ENCODE data around the gene GPRC6A. TPM values are rescaled to one million over a fixed set of nuclear protein-coding genes. Genes with fewer than 3 reads are reported as not detected.
"Not testable (repeated sequence)": the region's sequence is repeated elsewhere in the genome, so short reads cannot be mapped to it uniquely, and the experiment has no call there.

The GPRC6A gene
- total RNA-seq, 1 donor from 2014 or later: not detected

- H3K27ac Mint-ChIP-seq: no peak overlapping the region
- H3K4me3 Mint-ChIP-seq: no peak overlapping the region
- no peaks in the 10 kb centered on the region for H3K4me1 Mint-ChIP-seq
- H3K36me3 Mint-ChIP-seq (ENCODE audit: low read depth): no peaks in the 10 kb centered on the region
- DNase-seq: no peak
- intact Hi-C loops (cut with micrococcal nuclease): no loop called here
- no peaks in the 10 kb centered on the region for H3K9me3 Mint-ChIP-seq
- H3K27me3 Mint-ChIP-seq: peaks cover 2% of the 10 kb centered on the region
These were observed 1.2 kb downstream of the GPRC6A start for GRCh38 chr6:116827561-116828240.

DNA sequence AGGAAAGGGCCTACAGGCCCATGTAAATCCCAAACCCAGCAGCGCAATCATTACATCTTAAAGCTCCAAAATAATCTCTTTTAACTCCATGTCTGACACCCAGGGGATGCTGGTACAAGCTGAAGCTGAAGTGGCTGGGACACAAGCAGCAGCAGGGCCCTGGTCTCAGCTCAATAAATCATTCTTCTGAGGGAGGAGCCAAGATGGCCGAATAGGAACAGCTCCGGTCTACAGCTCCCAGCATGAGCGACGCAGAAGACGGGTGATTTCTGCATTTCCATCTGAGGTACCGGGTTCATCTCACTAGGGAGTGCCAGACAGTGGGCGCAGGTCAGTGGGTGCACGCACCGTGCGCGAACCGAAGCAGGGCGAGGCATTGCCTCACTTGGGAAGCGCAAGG, 12.5 kb downstream of the GPRC6A start:
- H3K36me3 Mint-ChIP-seq (ENCODE audit: low read depth); H3K4me3 Mint-ChIP-seq; H3K4me1 Mint-ChIP-seq; intact Hi-C loops (cut with micrococcal nuclease); H3K27me3 Mint-ChIP-seq; H3K27ac Mint-ChIP-seq; DNase-seq: not testable (repeated sequence)
- peaks cover 13% of the 10 kb centered on the region for H3K9me3 Mint-ChIP-seq

- no peak overlapping the region for H3K27ac Mint-ChIP-seq
- peaks cover 13% of the 10 kb centered on the region for H3K9me3 Mint-ChIP-seq
- no peak for DNase-seq
- no peak overlapping the region for H3K4me3 Mint-ChIP-seq
- intact Hi-C loops (cut with micrococcal nuclease): no loop called here
- H3K27me3 Mint-ChIP-seq: no peaks in the 10 kb centered on the region
- no peaks in the 10 kb centered on the region for H3K36me3 Mint-ChIP-seq (ENCODE audit: low read depth)
- no peaks in the 10 kb centered on the region for H3K4me1 Mint-ChIP-seq
These were observed 16.7 kb downstream of the GPRC6A start for GRCh38 chr6:116812051-116812650.

DNA sequence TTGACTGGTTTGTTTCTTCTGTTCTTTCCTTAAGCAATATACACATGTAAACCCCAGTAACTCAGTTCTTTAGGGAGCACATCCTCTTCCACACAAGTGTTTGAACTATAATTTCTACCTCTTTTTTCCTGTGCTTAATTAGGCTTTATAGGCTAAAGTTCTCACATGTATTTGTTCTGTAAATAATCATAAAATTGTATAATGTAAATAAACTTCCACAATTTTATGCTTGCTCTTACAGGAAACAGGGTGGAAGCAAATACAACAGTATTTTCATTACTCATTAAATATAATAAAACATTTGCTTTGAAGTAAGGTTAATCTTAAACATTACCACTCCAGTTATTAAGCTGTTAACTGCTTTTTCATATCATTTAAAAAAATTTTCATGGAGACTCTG, 26.9 kb downstream of the GPRC6A start:
- no peak overlapping the region for H3K27ac Mint-ChIP-seq
- peaks cover 22% of the 10 kb centered on the region for H3K27me3 Mint-ChIP-seq
- no peaks in the 10 kb centered on the region for H3K4me1 Mint-ChIP-seq
- no peak overlapping the region for H3K4me3 Mint-ChIP-seq
- intact Hi-C loops (cut with micrococcal nuclease): no loop called here
- DNase-seq: no peak
- no peaks in the 10 kb centered on the region for H3K36me3 Mint-ChIP-seq (ENCODE audit: low read depth)
- no peaks in the 10 kb centered on the region for H3K9me3 Mint-ChIP-seq

- H3K27me3 Mint-ChIP-seq: peaks cover 22% of the 10 kb centered on the region
- no peaks in the 10 kb centered on the region for H3K36me3 Mint-ChIP-seq (ENCODE audit: low read depth)
- H3K4me3 Mint-ChIP-seq: no peak overlapping the region
- DNase-seq: no peak
- H3K4me1 Mint-ChIP-seq: no peaks in the 10 kb centered on the region
- H3K9me3 Mint-ChIP-seq: no peaks in the 10 kb centered on the region
- no peak overlapping the region for H3K27ac Mint-ChIP-seq
- intact Hi-C loops (cut with micrococcal nuclease): no loop called here
These were observed 28.9 kb downstream of the GPRC6A start for GRCh38 chr6:116799945-116800344.

DNA sequence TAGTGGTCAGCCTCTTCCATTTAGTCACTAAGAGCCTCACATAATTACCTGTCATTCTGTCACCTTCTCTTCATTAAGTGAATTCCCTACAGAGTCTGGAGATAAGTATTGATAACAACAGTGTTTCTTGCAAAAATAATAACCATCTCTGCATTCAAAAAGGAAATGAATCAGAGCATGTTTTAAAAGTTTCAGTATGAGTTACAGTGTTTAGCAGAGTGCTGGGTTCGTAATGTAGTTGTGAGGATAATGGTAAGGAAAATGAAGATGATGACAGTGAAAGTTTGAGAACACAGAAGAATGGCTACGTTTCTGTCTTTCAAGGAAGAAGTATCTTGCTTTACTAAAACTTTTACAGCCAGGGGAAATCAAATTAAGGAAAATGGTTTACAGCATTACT, 31.3 kb downstream of the GPRC6A start:
- Mint-ChIP-seq H3K27me3 (peaks cover 12% of the 10 kb centered on the region), H3K27ac (no peak overlapping the region), H3K4me3 (no peak overlapping the region), H3K4me1 (no peaks in the 10 kb centered on the region), H3K36me3 (ENCODE audit: low read depth) (no peaks in the 10 kb centered on the region), H3K9me3 (no peaks in the 10 kb centered on the region)
- intact Hi-C loops (cut with micrococcal nuclease): no loop called here
- no peak for DNase-seq

DNA sequence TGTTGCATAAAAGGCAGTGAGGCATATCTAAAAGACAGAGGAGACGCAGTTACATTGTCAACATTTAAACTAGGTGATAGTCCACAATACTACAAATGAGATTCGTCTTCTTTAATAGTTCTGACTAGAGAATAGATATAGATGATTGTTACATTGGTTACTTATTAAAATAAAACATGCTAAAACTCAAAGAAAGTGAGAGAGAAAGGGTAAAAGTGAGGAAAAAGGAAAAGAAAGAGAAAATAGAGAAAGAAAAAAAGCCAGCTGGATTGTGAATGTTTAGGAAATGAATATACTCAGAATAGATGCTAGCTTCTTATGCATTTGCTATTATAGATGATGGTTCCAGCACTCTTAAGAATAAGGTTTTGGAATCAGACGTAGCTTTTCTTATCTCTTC, 35.7 kb downstream of the GPRC6A start:
- no peak overlapping the region for H3K27ac Mint-ChIP-seq
- H3K4me1 Mint-ChIP-seq: no peaks in the 10 kb centered on the region
- no peak overlapping the region for H3K4me3 Mint-ChIP-seq
- no peaks in the 10 kb centered on the region for H3K9me3 Mint-ChIP-seq
- H3K36me3 Mint-ChIP-seq (ENCODE audit: low read depth): no peaks in the 10 kb centered on the region
- intact Hi-C loops (cut with micrococcal nuclease): no loop called here
- DNase-seq: no peak
- peaks cover 3% of the 10 kb centered on the region for H3K27me3 Mint-ChIP-seq

- Mint-ChIP-seq H3K4me3 (no peak overlapping the region), H3K9me3 (no peaks in the 10 kb centered on the region), H3K4me1 (no peaks in the 10 kb centered on the region), H3K36me3 (ENCODE audit: low read depth) (no peaks in the 10 kb centered on the region), H3K27me3 (peaks cover 8% of the 10 kb centered on the region), H3K27ac (no peak overlapping the region)
- DNase-seq: no peak
- intact Hi-C loops (cut with micrococcal nuclease): no loop called here
These were observed 45.0 kb downstream of the GPRC6A start for GRCh38 chr6:116783852-116784251.

DNA sequence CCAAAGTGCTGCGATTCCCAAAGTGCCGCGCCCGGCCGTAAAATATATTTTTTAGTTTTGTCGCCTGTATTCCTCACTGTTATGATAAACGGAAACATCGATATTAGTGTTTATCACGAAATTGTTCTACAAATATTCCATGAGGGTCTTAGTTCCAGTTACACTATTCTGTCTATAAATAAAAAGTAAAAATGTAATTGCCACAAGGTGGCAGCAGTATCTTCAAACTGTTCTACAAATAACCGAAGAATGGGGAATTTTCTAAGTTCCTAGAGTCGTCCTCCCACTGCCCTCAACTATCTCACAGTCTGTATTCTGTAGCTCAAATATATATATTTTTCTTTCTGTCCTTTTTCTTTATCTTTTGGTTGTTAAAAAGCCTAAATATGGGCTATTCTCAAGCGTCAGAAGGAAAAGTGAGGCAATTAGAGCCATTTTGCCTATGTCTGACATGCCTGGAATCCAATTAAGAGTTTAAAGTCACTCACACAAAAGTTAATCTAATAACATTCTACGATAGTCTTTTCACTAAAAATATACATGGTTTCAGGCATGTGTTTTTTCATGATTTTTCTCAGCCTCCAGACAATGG, 49.2 kb downstream of the GPRC6A start:
- Mint-ChIP-seq H3K27me3 (peaks cover 2% of the 10 kb centered on the region), H3K36me3 (ENCODE audit: low read depth) (no peaks in the 10 kb centered on the region), H3K9me3 (no peaks in the 10 kb centered on the region), H3K27ac (no peak overlapping the region), H3K4me1 (no peaks in the 10 kb centered on the region), H3K4me3 (no peak overlapping the region)
- intact Hi-C loops (cut with micrococcal nuclease): loop anchor here (2.0 kb wide), 1 partner anchor 67 kb away; no protein-coding TSS in a partner anchor
- no peak for DNase-seq

DNA sequence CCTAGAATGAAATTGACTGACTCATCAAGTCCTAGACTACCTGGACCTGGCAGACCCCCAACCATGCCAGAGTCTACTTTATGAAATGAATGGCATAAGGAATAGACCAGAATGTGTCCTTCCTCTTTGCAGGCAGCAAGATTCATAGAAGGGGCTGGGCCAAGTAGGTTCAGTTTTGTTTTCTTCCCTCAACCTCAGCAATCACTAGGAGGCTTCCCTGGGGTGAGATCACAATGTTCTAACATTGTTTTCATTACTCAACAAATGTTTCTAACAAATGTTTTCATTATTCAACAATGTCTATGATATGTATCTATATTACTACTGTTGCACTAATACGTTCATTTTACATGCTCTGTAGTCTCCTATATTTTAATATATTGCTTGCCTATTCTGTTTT, 55.0 kb downstream of the GPRC6A start:
- intact Hi-C loops (cut with micrococcal nuclease): no loop called here
- peaks cover 22% of the 10 kb centered on the region for H3K27me3 Mint-ChIP-seq
- H3K4me1 Mint-ChIP-seq: no peaks in the 10 kb centered on the region
- H3K36me3 Mint-ChIP-seq (ENCODE audit: low read depth): no peaks in the 10 kb centered on the region
- no peak for DNase-seq
- H3K4me3 Mint-ChIP-seq: no peak overlapping the region
- no peak overlapping the region for H3K27ac Mint-ChIP-seq
- no peaks in the 10 kb centered on the region for H3K9me3 Mint-ChIP-seq

DNA sequence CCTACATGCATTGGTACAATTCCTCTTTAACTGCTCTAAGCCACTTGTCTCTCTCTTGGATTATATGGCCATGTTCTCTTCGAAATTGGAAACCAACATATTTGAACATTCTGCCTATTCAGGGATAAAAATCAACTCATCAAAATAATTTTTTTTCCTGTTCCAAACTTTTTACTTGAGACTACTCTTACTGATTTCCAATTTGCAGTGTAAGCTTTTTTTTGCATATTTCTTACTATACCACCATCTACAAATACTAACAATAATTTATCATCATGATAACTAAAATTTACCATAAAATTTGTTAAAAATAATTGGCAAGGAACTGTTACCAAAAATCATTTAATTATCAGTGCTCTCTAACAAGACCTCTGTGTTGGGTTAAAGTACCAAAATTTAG, 56.4 kb downstream of the GPRC6A start:
- Mint-ChIP-seq H3K4me3 (no peak overlapping the region), H3K27me3 (peaks cover 27% of the 10 kb centered on the region), H3K36me3 (ENCODE audit: low read depth) (no peaks in the 10 kb centered on the region), H3K27ac (no peak overlapping the region), H3K4me1 (no peaks in the 10 kb centered on the region), H3K9me3 (no peaks in the 10 kb centered on the region)
- intact Hi-C loops (cut with micrococcal nuclease): no loop called here
- no peak for DNase-seq

- intact Hi-C loops (cut with micrococcal nuclease): no loop called here
- Mint-ChIP-seq H3K27ac (no peak overlapping the region), H3K27me3 (peaks cover 59% of the 10 kb centered on the region), H3K4me1 (peaks cover 6% of the 10 kb centered on the region), H3K36me3 (ENCODE audit: low read depth) (no peaks in the 10 kb centered on the region), H3K4me3 (no peak overlapping the region), H3K9me3 (no peaks in the 10 kb centered on the region)
- no peak for DNase-seq
These were observed 61.2 kb downstream of the GPRC6A start for GRCh38 chr6:116767715-116768114.

GRCh38 chr6:116766506-116767176, 62.2 kb downstream of the GPRC6A start:
- Mint-ChIP-seq H3K4me3 (no peak overlapping the region), H3K27me3 (peaks cover 63% of the 10 kb centered on the region), H3K36me3 (ENCODE audit: low read depth) (no peaks in the 10 kb centered on the region), H3K4me1 (peaks cover 6% of the 10 kb centered on the region), H3K27ac (no peak overlapping the region), H3K9me3 (no peaks in the 10 kb centered on the region)
- DNase-seq: no peak
- intact Hi-C loops (cut with micrococcal nuclease): no loop called here
